Body of pancreas (tissue), 4 donors: ENCODE results near the gene MCM3.

Experiments used
- CTCF ChIP-seq, 7 experiments: fragments of 450-650 bp in 4 of 7; fragments of 200-600 bp in 3 of 7; sonication (generic) in 3 of 7; IDR thresholded peaks; one replicate each; pipeline ENCODE4 v1.5.1; 2016 to 2019; ENCODE audit warnings: antibody characterized with exemption in 7 of 7
- POLR2A ChIP-seq, 3 donors: fragments of 450-650 bp; IDR thresholded peaks; one replicate each; pipeline ENCODE4 v1.6.1; 2016; ENCODE audit warnings: antibody characterized with exemption in 3 of 3, mild to moderate bottlenecking in 2 of 3

DNA sequence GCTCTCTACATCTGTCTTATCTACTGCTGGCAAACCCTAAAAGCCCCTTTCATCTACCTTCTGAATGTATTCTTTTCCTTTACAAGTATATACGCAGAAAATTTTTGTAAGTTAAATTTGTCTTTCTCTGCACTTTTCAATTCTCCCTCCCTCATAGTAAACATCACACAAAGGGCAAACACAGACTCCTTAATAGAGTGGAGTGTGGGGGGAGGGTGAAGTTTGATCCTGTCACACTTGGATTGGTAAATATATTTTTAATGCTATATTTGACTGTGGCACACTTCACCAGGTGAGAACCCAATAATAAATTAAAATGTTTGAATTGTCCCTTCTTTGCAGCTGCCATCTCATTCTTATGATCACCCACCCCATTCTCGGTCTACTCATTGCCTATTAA, 44.2 kb upstream of the MCM3 start:
- TF ChIP-seq CTCF (IDR thresholded peaks at IDR 0.05) (no peak), POLR2A (IDR thresholded peaks at IDR 0.05) (no peak)
